ENCODE measurements around the gene TSHZ2. TPM values are rescaled to one million over a fixed set of nuclear protein-coding genes. Genes with fewer than 3 reads are reported as not detected.

The TSHZ2 gene
- total and polyA plus RNA-seq, 2 donors (not counting 1 experiment from before 2014, with no cell fraction given): 1.00 to 5.7 TPM

- no peaks in the 10 kb centered on the region for H3K9me3 Mint-ChIP-seq (ENCODE audit: insufficient read depth)
- Histone ChIP-seq H3K79me2 (ENCODE audit: control insufficient read depth, insufficient read depth, low read length) (no peaks in the 10 kb centered on the region), H3K27ac (ENCODE audit: low read length in 2 of 2) (no peak overlapping the region), H3K9ac (ENCODE audit: low read length) (no peak overlapping the region), H4K20me1 (ENCODE audit: control insufficient read depth, insufficient read depth, low read length, poor library complexity, severe bottlenecking) (no peaks in the 10 kb centered on the region), H3K9me3 (ENCODE audit: control extremely low read depth in 1 of 3, control insufficient read depth in 2 of 3, insufficient read depth in 1 of 3, low read length in 2 of 3) (peaks cover 0 to 2% (median 0%) of the 10 kb centered on the region in 3 donors), H3K27me3 (replicated peaks in 1 of 4; ENCODE audit: control extremely low read depth in 1 of 4, control insufficient read depth in 3 of 4, insufficient read depth in 4 of 4, low read length in 3 of 4) (no peaks in the 10 kb centered on the region), H2AFZ (ENCODE audit: insufficient read depth, low read depth, low read length, poor library complexity, severe bottlenecking) (no peak overlapping the region), H3K4me1 (ENCODE audit: control insufficient read depth in 2 of 2, insufficient read depth in 2 of 2, low read length in 2 of 2) (no peaks in the 10 kb centered on the region), H3K36me3 (replicated peaks in 1 of 2; ENCODE audit: control extremely low read depth in 1 of 2, control insufficient read depth in 1 of 2, extremely low read depth in 1 of 2, insufficient read depth in 2 of 2, low read length in 1 of 2) (no peaks in the 10 kb centered on the region), H3K4me2 (replicated peaks; ENCODE audit: low read depth, low read length, poor library complexity, severe bottlenecking) (no peak overlapping the region), H3K4me3 (ENCODE audit: control extremely low read depth in 1 of 5, extremely low read depth in 1 of 5, insufficient read depth in 1 of 5, low read depth in 2 of 5, low read length in 4 of 5) (no peak overlapping the region)
- ATAC-seq (ENCODE audit: low read depth): no peak
- H3K4me1 Mint-ChIP-seq: no peaks in the 10 kb centered on the region
- no peak for DNase-seq
- H3K4me3 Mint-ChIP-seq: no peak overlapping the region
- intact Hi-C loops (cut with micrococcal nuclease): no loop called here
- WGBS (ENCODE audit: insufficient coverage): 78% methylated on average over 1 of the region's 4 CpGs
- H3K27ac Mint-ChIP-seq: no peak overlapping the region
- ChIA-PET POLR2A (no interaction called here), CTCF (no interaction called here)
- TF ChIP-seq CTCF (IDR thresholded peaks at IDR 0.05): no peak
- TF ChIP-seq EZH2 (IDR thresholded peaks at IDR 0.05; ENCODE audit: borderline replicate concordance, insufficient read depth, low read depth, low read length, poor library complexity, severe bottlenecking): no peak
- peaks cover 11% of the 10 kb centered on the region for H3K27me3 Mint-ChIP-seq
Measured at GRCh38 chr20:53324816-53325215, 352.7 kb downstream of the TSHZ2 start.

- Histone ChIP-seq H3K36me3 (replicated peaks in 1 of 2; ENCODE audit: control extremely low read depth in 1 of 2, control insufficient read depth in 1 of 2, extremely low read depth in 1 of 2, insufficient read depth in 2 of 2, low read length in 1 of 2) (no peaks in the 10 kb centered on the region), H3K9ac (ENCODE audit: low read length) (no peak overlapping the region), H2AFZ (ENCODE audit: insufficient read depth, low read depth, low read length, poor library complexity, severe bottlenecking) (no peak overlapping the region), H3K27ac (ENCODE audit: low read length in 2 of 2) (no peak overlapping the region), H3K9me3 (ENCODE audit: control extremely low read depth in 1 of 3, control insufficient read depth in 2 of 3, insufficient read depth in 1 of 3, low read length in 2 of 3) (peaks cover 0 to 5% (median 0%) of the 10 kb centered on the region in 3 donors), H3K4me1 (ENCODE audit: control insufficient read depth in 2 of 2, insufficient read depth in 2 of 2, low read length in 2 of 2) (no peaks in the 10 kb centered on the region), H3K4me2 (replicated peaks; ENCODE audit: low read depth, low read length, poor library complexity, severe bottlenecking) (no peak overlapping the region), H3K4me3 (ENCODE audit: control extremely low read depth in 1 of 5, extremely low read depth in 1 of 5, insufficient read depth in 1 of 5, low read depth in 2 of 5, low read length in 4 of 5) (no peak overlapping the region), H3K79me2 (ENCODE audit: control insufficient read depth, insufficient read depth, low read length) (no peaks in the 10 kb centered on the region), H3K27me3 (replicated peaks in 1 of 4; ENCODE audit: control extremely low read depth in 1 of 4, control insufficient read depth in 3 of 4, insufficient read depth in 4 of 4, low read length in 3 of 4) (no peaks in the 10 kb centered on the region), H4K20me1 (ENCODE audit: control insufficient read depth, insufficient read depth, low read length, poor library complexity, severe bottlenecking) (no peaks in the 10 kb centered on the region)
- Mint-ChIP-seq H3K9me3 (ENCODE audit: insufficient read depth) (no peaks in the 10 kb centered on the region), H3K27me3 (peaks cover 21% of the 10 kb centered on the region), H3K4me1 (no peaks in the 10 kb centered on the region), H3K27ac (no peak overlapping the region), H3K4me3 (no peak overlapping the region)
- TF ChIP-seq EZH2 (IDR thresholded peaks at IDR 0.05; ENCODE audit: borderline replicate concordance, insufficient read depth, low read depth, low read length, poor library complexity, severe bottlenecking) (no peak), CTCF (IDR thresholded peaks at IDR 0.05) (no peak)
- DNase-seq: no peak
- CTCF ChIA-PET: no interaction called here
- POLR2A ChIA-PET: no interaction called here
- no peak for ATAC-seq (ENCODE audit: low read depth)
- intact Hi-C loops (cut with micrococcal nuclease): no loop called here
- 97% methylated on average over 4 of the region's 4 CpGs for WGBS (ENCODE audit: insufficient coverage)
Measured at GRCh38 chr20:53328961-53329360, 356.8 kb downstream of the TSHZ2 start.
